HG02884 (cell line): ENCODE results near the gene MS4A6A.
"Not testable (repeated sequence)": the region's sequence is repeated elsewhere in the genome, so short reads cannot be mapped to it uniquely, and the experiment has no call there.

Experiments used
- ATAC-seq: cut with Tn5 transposase; IDR thresholded peaks from one replicate; pipeline ENCODE4 v1.9.1; 2021; ENCODE audit warnings: mild to moderate bottlenecking, moderate library complexity; ENCODE audit not compliant: unreplicated experiment

Gene MS4A6A

GRCh38 chr11:60130496-60130895, 52.4 kb downstream of the MS4A6A start:
- ATAC-seq = no peak

DNA sequence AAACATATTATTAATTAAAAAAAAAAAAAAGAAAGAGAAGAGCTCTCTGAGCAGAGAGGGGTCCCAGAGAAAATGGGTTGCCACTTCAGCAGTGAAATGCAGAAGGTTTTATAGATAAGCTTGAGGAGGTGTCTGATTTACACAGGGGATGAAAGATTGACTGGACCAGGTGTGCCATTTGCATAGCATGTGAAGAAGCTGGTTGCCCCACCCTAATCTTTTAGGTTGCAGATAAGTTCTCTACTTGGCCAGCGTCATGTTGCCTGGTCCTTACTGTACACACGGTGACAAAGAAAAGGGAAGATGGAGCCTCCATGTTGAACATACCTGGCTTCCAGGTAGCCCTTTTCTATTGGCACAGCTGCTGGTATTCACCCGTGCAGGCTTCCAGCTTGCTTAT, 53.0 kb downstream of the MS4A6A start:
- no peak for ATAC-seq

GRCh38 chr11:60128866-60129265, 54.0 kb downstream of the MS4A6A start:
- ATAC-seq = not testable (repeated sequence)

DNA sequence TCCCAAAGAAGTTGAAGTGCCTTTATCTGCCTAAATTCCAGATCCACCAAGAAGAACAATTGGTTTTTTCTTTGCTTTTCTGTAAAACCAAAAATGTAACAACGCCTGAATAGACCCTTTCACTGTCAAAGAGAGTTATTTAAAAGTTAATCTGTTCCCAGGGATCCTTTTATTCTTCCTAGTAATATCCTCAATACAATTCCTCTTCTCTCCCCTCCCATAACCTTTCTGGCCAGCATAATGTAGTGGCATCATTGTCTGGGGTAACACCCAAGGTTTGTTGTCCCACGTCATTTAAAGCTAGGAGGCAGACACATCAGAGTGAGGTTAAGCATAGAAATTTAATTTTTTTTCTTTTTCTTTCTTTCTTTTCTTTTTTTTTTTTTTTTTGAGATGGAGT, 54.5 kb downstream of the MS4A6A start:
- ATAC-seq = no peak

DNA sequence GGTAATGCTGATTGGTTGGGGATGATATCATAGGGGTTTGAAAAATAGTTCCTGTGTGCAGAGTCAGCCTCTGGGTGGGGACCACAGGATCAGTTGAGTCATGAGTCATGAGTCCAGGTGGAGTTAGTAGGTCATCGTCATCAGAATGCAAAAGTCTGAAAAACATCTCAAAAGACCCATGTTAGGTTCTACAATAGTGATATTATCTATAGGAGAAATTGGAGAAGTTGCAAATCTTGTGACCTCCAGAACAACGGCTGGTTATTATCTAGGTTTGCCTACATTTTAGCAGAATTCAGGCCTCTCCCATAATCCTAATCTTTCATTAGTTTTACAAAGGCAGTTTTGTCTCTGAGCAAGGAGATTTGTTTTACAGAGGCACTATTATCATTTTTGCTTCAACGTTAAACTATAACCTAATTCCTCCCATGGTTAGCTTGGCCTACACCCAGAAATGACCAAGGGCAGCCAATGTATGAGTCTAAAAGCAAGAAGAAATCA, 55.5 kb downstream of the MS4A6A start:
- no peak for ATAC-seq

- no peak for ATAC-seq
These were observed 56.8 kb downstream of the MS4A6A start for GRCh38 chr11:60125956-60126585.

- no peak for ATAC-seq
These were observed 58.0 kb downstream of the MS4A6A start for GRCh38 chr11:60124802-60125432.
